Pancreas (tissue), 10 donors: ENCODE results near the gene SPATS2L. TPM values are rescaled to one million over a fixed set of nuclear protein-coding genes. Genes with fewer than 3 reads are reported as not detected.
A peak's percentile ranks its signal among the peaks of the same experiment; 100 is the strongest.

ENCODE experiments used
- ATAC-seq, 4 donors: fragments of 200-7000 bp; cut with Tn5 transposase; one replicate each; pipeline versions ENCODE4 v1.8.0 to v1.9.1; 2020; ENCODE audit warnings: mild to moderate bottlenecking in 4 of 4, moderate library complexity in 4 of 4
- DNase-seq, 6 donors: peaks; one replicate each; pipeline ENCODE4 v3.0.0-alpha.2; 2020
- FAIRE-seq: peaks from 2 replicates; lab custom pipeline; 2012; peaks lifted over from hg19 to GRCh38; lab: Jason Lieb, UNC
- H3K27ac ChIP-seq, 4 donors: fragments of 200-600 bp; sonication (generic); 1 replicate in 3 of 4; 2 replicates in 1 of 4; pipeline versions ENCODE4 v1.5.0 to v1.8.0; 2020
- H3K27me3 ChIP-seq, 4 donors: fragments of 200-600 bp; one replicate each; pipeline ENCODE4 v1.8.0; 2021
- H3K36me3 ChIP-seq, 3 donors: fragments of 200-600 bp; sonication (generic) in 1 of 3; one replicate each; pipeline versions ENCODE4 v1.5.0 to v1.8.0; 2020 to 2021
- H3K4me1 ChIP-seq, 3 donors: fragments of 200-600 bp; one replicate each; pipeline ENCODE4 v1.8.0; 2021
- H3K4me3 ChIP-seq, 4 donors: fragments of 200-600 bp; sonication (generic) in 2 of 4; one replicate each; pipeline versions ENCODE4 v1.5.0 to v1.8.0; 2020 to 2021
- H3K9me3 ChIP-seq, 4 donors: fragments of 200-600 bp; one replicate each; pipeline ENCODE4 v1.8.0; 2021
- WGBS, 2 donors: extraction: QIAGEN DNeasy Blood & Tissue Kit; methylation state at CpG; one replicate each; pipeline ENCODE4 v1.1.7; 2013; 5-methylcytosine and 5-hydroxymethylcytosine counted together
- intact Hi-C, 3 donors: fragments of 100-400 bp; cut with DNase I; formaldehyde crosslinking; loops; one replicate each; pipeline versions ENCODE4 v1.11.1 to v1.14.2; 2022
- polyA plus RNA-seq, 2 donors: library from polyadenylated mRNA; stranded (reverse); fragments of 200-250 nt; gene quantifications; one replicate each; pipeline ENCODE4 v1.2.3, GENCODE V29; 2013
- total RNA-seq, 6 donors: library from RNA; stranded (reverse); fragmentation: NEBNext Ultra II Directional in 4 of 6; extraction: Animal tissue kit (Norgen Biotek cat#: 25700) in 4 of 6; gene quantifications; one replicate each; pipeline versions ENCODE4 v1.2.1 to v1.2.4, GENCODE V29; 2021 to 2023
- TF ChIP-seq, protein P1 (sequence below), 4 donors: fragments of 200-600 bp; sonication (generic) in 3 of 4; IDR thresholded peaks; one replicate each; pipeline versions ENCODE4 v1.5.0 to v1.8.0; 2021; ENCODE audit warnings: antibody characterized with exemption in 4 of 4
- donor health status: healthy with polysubstance abuse.
- donor health status: DM: no; HTN: no; CAD: no; lungs with moderate emphysema.
- donor health status: DM: no; HTN: no; CAD: no.
- donor health status: control.
- donor health status: control.
- donor health status: Bipolar disorder and iron deficiency.
- donor health status: DM: yes; HTN: yes; CAD: no.
- donor health status: DM: no; HTN: no; CAD: no.
- donor health status: DM: no; HTN: no; CAD: no.
- donor health status: DM: yes; HTN: yes; CAD: no.

SPATS2L gene
- total and polyA plus RNA-seq, 8 donors = 28.8 to 87.0 (median 40.8) TPM

GRCh38 chr2:200380091-200380561 lies 73.6 kb downstream of the SPATS2L start:
- ATAC-seq = no peak
- WGBS, 2 donors = 93% methylated on average over 9 of the region's 9 CpGs
- Histone ChIP-seq H3K27me3 (no peaks in the 10 kb centered on the region), H3K4me3 (no peak overlapping the region), H3K9me3 (no peaks in the 10 kb centered on the region), H3K27ac (no peak overlapping the region), H3K36me3 (no peaks in the 10 kb centered on the region), H3K4me1 (peaks cover 18 to 41% (median 36%) of the 10 kb centered on the region in 3 donors)
- DNase-seq = no peak
- TF ChIP-seq, protein P1, sequence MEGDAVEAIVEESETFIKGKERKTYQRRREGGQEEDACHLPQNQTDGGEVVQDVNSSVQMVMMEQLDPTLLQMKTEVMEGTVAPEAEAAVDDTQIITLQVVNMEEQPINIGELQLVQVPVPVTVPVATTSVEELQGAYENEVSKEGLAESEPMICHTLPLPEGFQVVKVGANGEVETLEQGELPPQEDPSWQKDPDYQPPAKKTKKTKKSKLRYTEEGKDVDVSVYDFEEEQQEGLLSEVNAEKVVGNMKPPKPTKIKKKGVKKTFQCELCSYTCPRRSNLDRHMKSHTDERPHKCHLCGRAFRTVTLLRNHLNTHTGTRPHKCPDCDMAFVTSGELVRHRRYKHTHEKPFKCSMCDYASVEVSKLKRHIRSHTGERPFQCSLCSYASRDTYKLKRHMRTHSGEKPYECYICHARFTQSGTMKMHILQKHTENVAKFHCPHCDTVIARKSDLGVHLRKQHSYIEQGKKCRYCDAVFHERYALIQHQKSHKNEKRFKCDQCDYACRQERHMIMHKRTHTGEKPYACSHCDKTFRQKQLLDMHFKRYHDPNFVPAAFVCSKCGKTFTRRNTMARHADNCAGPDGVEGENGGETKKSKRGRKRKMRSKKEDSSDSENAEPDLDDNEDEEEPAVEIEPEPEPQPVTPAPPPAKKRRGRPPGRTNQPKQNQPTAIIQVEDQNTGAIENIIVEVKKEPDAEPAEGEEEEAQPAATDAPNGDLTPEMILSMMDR (IDR thresholded peaks at IDR 0.05) = no peak
- FAIRE-seq = no peak
- intact Hi-C loops = no loop called here

DNA sequence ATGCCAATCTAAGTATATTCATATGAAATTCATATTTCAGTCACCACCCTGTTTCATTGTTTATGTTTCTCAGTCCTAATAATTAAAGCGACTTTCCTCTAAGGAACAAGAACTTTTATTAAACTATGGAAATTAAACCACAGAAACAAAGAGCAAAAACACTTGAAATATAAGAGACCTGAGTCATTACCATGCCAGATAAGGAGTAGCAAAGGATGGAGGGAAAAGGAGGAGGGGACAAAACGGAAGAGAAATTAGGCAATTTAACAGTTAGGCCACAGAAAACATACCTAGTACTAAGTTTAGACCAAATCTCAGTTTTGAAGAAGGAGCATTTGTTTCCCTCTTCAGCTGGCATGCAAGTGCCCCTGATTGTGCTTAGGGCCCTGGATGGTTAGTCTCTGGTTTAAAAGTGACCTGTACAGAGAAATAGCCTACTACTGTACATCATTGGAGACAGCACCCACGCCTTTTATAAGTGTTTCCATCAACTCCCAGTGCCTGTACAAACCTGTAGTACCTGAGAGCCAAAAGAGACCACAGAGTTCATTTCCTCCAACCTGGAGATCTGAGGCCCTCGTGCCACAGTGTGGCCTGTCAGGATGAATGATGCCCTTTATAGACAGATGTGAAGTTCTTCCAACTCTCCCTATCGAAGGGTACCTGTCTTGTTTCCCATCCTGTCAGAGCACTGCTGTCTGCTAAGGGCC lies 74.5 kb downstream of the SPATS2L start:
- Histone ChIP-seq H3K9me3 (no peaks in the 10 kb centered on the region), H3K27me3 (no peaks in the 10 kb centered on the region), H3K4me3 (no peak overlapping the region), H3K4me1 (peaks cover 18 to 38% (median 34%) of the 10 kb centered on the region in 3 donors), H3K27ac (no peak overlapping the region), H3K36me3 (no peaks in the 10 kb centered on the region)
- DNase-seq (no peak), FAIRE-seq (no peak), ATAC-seq (no peak)
- TF ChIP-seq, protein P1 (IDR thresholded peaks at IDR 0.05) = no peak
- intact Hi-C loops = no loop called here
- WGBS, 2 donors = 83 to 87% methylated on average over 5 of the region's 5 CpGs

GRCh38 chr2:200382874-200383273 lies 76.4 kb downstream of the SPATS2L start:
- FAIRE-seq (no peak), ATAC-seq (no peak), DNase-seq (no peak)
- Histone ChIP-seq H3K4me3 (no peak overlapping the region), H3K9me3 (no peaks in the 10 kb centered on the region), H3K36me3 (no peaks in the 10 kb centered on the region), H3K27ac (peak overlapping the region in 1 of 4 donors; percentile 29), H3K27me3 (no peaks in the 10 kb centered on the region), H3K4me1 (peaks cover 4 to 19% (median 16%) of the 10 kb centered on the region in 3 donors)
- TF ChIP-seq, protein P1 (IDR thresholded peaks at IDR 0.05) = no peak
- WGBS, 2 donors = 91 to 96% methylated on average over 6 of the region's 6 CpGs
- intact Hi-C loops = no loop called here

DNA sequence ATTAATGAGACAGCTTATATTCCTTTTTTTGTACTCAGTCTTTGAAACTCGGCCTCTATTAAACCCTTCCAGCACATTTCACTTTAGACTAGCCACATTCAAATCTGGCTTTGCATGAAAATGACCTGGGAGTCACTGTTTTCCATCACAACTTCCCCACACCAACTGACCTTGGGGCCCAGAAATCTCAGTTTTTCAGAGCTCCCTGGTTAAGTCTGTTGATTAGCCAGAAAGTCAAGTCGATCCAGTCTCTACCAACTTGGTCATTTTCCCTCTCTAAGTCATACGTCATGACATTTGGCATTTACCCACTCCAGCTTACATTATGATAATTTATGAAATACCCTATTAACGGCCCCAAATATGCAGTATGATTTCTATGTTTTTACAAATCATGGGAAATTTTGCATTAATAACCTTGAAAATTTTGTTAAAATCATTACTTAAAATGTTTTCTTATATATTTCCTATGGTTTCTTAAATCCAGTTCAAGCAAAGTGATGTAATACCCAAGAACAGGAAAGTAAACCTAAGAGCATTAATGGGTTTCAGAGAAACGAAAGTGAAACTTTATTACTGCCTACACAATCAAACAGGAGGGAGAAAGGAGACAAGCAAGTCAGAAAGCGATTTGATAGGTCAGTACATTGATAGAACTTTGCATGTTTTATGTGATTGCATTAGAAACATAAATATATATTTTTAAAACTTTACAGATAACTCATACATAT lies 77.1 kb downstream of the SPATS2L start:
- peak in 3 of 4 donors; percentile 64 to 86 (median 84) for ATAC-seq
- intact Hi-C loops = no loop called here

More for the DNA sequence above, 77.1 kb downstream of the SPATS2L start:
- Histone ChIP-seq H3K9me3 (no peaks in the 10 kb centered on the region), H3K27ac (peak overlapping the region in 1 of 4 donors; percentile 29), H3K27me3 (no peaks in the 10 kb centered on the region), H3K4me3 (peak overlapping the region in 1 of 4 donors; percentile 3), H3K4me1 (peaks cover 0 to 12% (median 11%) of the 10 kb centered on the region in 3 donors), H3K36me3 (no peaks in the 10 kb centered on the region)
- FAIRE-seq = peak; percentile 76
- TF ChIP-seq, protein P1 (IDR thresholded peaks at IDR 0.05) = no peak
- no peak for DNase-seq
- 44 to 45% methylated on average over 6 of the region's 6 CpGs for WGBS, 2 donors
